Ectodermal cell (in vitro differentiated cells): Measurements from ENCODE around the gene RGS1.

ENCODE experiments used
- H3K27ac ChIP-seq: 2 replicates; pipeline ENCODE4 v1.7.0; 2013; ENCODE audit warnings: mild to moderate bottlenecking, low read depth, low read length; ENCODE audit not compliant: insufficient read depth, poor library complexity, severe bottlenecking
- H3K27me3 ChIP-seq: 2 replicates; pipeline ENCODE4 v1.7.0; 2013; ENCODE audit warnings: mild to moderate bottlenecking, low read length; ENCODE audit not compliant: insufficient read depth, control insufficient read depth, poor library complexity, severe bottlenecking
- H3K36me3 ChIP-seq: one replicate; pipeline ENCODE4 v1.7.0; 2013; ENCODE audit warnings: low read length; ENCODE audit not compliant: control insufficient read depth, insufficient read depth
- H3K4me1 ChIP-seq: one replicate; pipeline ENCODE4 v1.7.0; 2013; ENCODE audit warnings: low read length; ENCODE audit not compliant: control insufficient read depth, insufficient read depth
- H3K4me3 ChIP-seq: 2 replicates; pipeline ENCODE4 v1.7.0; 2013; ENCODE audit warnings: low read depth, low read length, control low read depth; ENCODE audit not compliant: insufficient read depth
- H3K9me3 ChIP-seq: 2 replicates; pipeline ENCODE4 v1.7.0; 2013; ENCODE audit warnings: mild to moderate bottlenecking, low read length, moderate library complexity; ENCODE audit not compliant: control insufficient read depth
- WGBS, 2 experiments: methylation state at CpG; one replicate each; pipeline ENCODE4 v1.1.7; 2013; ENCODE audit warnings: missing lambda C conversion rate in 2 of 2; 5-methylcytosine and 5-hydroxymethylcytosine counted together

Gene RGS1

DNA sequence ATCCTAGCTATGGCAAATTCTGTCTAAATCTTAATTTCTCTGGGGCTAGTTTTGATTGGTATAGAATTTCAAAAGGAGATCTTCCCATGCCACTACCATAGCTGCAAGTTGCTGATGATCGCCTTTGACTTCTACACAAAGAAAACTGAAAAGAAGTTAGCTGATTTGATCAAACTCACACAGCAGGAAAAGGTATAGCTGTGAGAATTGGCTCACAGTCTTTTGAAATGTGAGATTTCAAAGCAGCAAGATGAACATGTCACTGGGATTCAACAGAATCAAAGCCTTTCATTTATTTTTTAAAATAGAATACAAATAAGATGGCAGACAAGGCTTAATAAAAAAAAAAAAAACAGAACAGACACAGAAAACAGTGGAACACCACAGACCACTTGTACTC lies 7.5 kb upstream of the RGS1 start:
- Histone ChIP-seq H3K36me3 (no peaks in the 10 kb centered on the region), H3K27me3 (no peaks in the 10 kb centered on the region), H3K4me3 (no peak overlapping the region), H3K9me3 (no peaks in the 10 kb centered on the region), H3K27ac (no peak overlapping the region), H3K4me1 (no peaks in the 10 kb centered on the region)
- WGBS, 2 experiments: 95 to 100% methylated on average over 1 of the region's 1 CpG

DNA sequence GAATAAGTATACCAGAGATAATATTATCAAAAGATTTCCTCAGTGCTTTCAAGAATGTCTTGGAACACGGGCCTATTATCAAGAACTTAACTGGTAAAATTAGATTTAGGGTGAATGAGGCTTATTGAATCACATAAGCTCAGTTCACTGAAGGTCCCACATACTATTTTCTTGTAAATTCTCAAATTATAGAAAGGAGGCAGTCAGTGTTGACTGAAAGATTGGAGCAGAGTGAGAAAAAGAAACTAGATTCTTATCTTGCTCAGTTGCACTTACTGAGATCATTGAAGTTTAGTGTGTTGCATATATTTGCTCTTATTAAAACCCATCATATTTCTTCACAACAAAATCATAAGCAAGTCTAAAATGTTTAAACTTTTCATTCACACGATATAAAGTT lies 3.9 kb upstream of the RGS1 start:
- Histone ChIP-seq H3K27me3 (no peaks in the 10 kb centered on the region), H3K36me3 (no peaks in the 10 kb centered on the region)
- 92 to 97% methylated on average over 1 to 2 of the region's 2 CpGs for WGBS, 2 experiments

DNA sequence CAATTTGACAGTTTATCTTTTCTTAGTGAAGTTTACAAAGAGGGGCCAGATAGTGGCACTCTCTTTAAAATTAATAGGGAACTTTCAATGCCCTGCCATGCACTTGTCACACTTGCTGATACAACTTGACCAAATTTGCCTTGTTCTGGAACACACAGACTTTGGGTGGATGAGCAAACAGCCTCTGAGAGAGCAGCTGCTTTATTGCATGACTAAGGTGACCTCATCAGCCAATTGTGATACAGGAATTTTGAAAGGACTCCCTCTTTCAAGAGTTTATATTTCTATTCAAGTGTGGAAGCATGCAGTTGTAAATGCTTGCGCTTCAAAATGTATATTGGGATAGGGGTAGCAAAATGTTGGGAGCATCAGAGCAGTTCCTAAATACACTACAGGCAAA lies 2.1 kb upstream of the RGS1 start:
- Histone ChIP-seq H3K36me3 (no peaks in the 10 kb centered on the region), H3K9me3 (no peaks in the 10 kb centered on the region), H3K27me3 (no peaks in the 10 kb centered on the region), H3K27ac (no peak overlapping the region), H3K4me3 (no peak overlapping the region), H3K4me1 (no peaks in the 10 kb centered on the region)
- WGBS, 2 experiments: no CpG with 5 or more reads among the region's 1 CpG

More for the DNA sequence above, 3.9 kb upstream of the RGS1 start:
- Histone ChIP-seq H3K4me1 (no peaks in the 10 kb centered on the region), H3K27ac (no peak overlapping the region), H3K4me3 (no peak overlapping the region), H3K9me3 (no peaks in the 10 kb centered on the region)

DNA sequence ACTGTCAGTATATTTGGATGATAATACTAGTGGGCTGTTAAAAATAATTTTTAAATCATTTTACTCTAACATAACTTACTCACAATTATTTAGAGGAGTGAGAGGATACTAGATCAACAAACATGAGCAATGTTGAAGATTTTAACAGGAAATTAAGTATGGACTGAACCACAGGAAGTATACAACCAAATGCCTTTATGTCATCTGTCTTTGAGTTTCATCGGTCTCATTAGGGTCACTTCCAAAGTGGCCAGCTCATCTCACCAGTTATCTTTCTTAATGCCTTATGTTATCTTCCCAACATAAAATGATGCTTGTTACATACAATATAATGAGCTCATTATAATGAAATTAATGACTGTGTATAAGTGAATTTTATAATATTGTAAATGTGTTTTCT lies 1.5 kb upstream of the RGS1 start:
- Histone ChIP-seq H3K4me3 (no peak overlapping the region), H3K27me3 (no peaks in the 10 kb centered on the region), H3K27ac (no peak overlapping the region), H3K4me1 (no peaks in the 10 kb centered on the region), H3K36me3 (no peaks in the 10 kb centered on the region), H3K9me3 (no peaks in the 10 kb centered on the region)
- 96 to 100% methylated on average over 1 of the region's 1 CpG for WGBS, 2 experiments

DNA sequence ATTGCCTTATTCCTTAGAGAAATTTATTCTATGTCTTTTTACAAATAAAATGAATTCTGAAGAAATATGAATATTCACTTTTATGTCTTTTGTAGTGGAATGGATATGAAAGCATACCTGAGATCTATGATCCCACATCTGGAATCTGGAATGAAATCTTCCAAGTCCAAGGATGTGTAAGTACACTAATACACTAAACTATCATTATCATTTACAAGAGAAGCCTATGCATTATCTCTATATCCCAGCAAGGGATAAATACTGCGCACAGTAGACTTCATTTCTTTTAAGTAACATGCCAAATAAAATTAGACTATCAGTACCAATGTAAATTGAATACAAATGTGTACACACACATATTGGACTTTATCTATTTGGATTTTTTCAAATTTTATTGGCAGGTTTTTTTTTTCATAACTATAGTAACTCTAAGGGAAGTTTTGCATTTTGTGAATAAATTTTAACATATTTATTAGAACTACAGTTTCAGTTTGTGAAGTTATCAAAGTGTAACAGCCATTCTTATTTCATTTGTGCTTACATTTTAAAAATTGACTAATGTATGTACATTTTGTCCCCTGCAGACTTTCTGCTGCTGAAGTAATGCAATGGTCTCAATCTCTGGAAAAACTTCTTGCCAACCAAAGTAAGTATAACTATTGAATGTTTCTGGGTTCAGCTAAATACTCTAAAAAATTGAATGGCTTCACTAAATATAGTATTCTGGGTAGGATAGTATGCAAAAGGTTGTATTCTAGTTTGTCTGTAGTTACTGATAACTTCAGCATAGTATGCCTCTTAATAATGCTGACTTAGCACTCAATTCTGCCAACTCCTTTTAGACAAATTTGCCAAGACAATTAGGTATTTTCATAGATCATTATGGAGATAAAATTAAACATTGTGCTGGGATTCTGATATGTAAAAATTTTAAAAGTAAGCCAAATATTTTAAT lies 894 bp downstream of the RGS1 start:
- no peak overlapping the region for H3K27ac ChIP-seq
- no peak overlapping the region for H3K4me3 ChIP-seq
- no peaks in the 10 kb centered on the region for H3K4me1 ChIP-seq
- H3K9me3 ChIP-seq: no peaks in the 10 kb centered on the region
- no peaks in the 10 kb centered on the region for H3K27me3 ChIP-seq
- 94 to 100% methylated on average over 1 of the region's 1 CpG for WGBS, 2 experiments
- no peaks in the 10 kb centered on the region for H3K36me3 ChIP-seq

DNA sequence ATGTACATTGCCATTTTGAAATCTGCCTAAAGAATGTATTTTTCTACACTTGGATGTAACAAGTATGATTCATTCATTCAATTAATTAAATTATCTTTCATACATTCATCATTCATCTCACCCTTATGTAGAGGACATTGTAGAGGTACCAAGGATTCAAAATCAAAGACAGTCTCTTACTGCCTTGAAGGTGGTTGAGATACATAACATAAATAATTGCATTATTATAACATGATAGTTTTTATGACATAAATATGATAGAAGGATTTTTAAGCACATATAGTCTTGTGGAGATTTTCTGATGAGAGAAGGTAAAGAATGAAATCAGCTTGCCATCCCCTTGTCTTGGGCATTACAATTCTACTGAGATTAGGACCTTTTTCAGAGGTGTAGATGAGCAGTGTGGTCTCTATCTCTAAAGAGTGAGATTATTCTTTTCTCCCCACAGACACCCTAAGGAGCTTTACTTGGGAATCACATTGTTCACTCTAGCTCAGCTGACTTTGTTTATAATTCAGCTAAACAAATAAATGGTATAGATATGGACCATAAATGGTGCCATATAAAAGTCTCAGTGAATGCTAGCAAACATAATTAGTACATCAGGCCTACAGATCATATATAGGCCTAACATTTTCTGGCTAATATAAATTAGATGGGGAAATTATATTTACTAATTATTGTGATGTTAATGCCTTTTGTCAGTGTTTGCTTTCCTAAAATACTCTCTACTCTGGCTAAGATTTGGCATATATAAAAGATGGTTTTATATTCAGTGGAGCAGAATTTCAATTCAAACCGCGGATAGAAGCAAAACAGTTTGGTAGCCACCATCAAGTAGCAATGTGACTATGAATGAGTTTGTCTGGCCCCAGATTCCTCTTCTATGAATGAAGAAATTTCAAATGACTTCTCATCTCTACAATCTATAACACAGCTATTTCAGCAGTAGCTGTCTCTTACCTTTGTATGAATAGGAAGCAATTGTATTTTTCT lies 1.9 kb downstream of the RGS1 start:
- H3K4me1 ChIP-seq: no peaks in the 10 kb centered on the region
- no peak overlapping the region for H3K27ac ChIP-seq
- H3K36me3 ChIP-seq: no peaks in the 10 kb centered on the region
- no peak overlapping the region for H3K4me3 ChIP-seq
- H3K27me3 ChIP-seq: no peaks in the 10 kb centered on the region
- no peaks in the 10 kb centered on the region for H3K9me3 ChIP-seq
- WGBS, 2 experiments: 94 to 100% methylated on average over 2 of the region's 2 CpGs

- no peaks in the 10 kb centered on the region for H3K27me3 ChIP-seq
- no peak overlapping the region for H3K27ac ChIP-seq
- H3K4me3 ChIP-seq: no peak overlapping the region
- 75% methylated on average over 1 of the region's 1 CpG; no CpG with 5 or more reads in 1 of the 2 experiments for WGBS, 2 experiments
- H3K9me3 ChIP-seq: no peaks in the 10 kb centered on the region
- no peaks in the 10 kb centered on the region for H3K4me1 ChIP-seq
- no peaks in the 10 kb centered on the region for H3K36me3 ChIP-seq
Observed at GRCh38 chr1:192578144-192578909, 2.8 kb downstream of the RGS1 start.

- Histone ChIP-seq H3K4me1 (no peaks in the 10 kb centered on the region), H3K9me3 (no peaks in the 10 kb centered on the region), H3K27ac (no peak overlapping the region), H3K27me3 (no peaks in the 10 kb centered on the region), H3K4me3 (no peak overlapping the region), H3K36me3 (no peaks in the 10 kb centered on the region)
- 89 to 92% methylated on average over 6 of the region's 6 CpGs for WGBS, 2 experiments
Observed at GRCh38 chr1:192579010-192579738, 3.6 kb downstream of the RGS1 start.

DNA sequence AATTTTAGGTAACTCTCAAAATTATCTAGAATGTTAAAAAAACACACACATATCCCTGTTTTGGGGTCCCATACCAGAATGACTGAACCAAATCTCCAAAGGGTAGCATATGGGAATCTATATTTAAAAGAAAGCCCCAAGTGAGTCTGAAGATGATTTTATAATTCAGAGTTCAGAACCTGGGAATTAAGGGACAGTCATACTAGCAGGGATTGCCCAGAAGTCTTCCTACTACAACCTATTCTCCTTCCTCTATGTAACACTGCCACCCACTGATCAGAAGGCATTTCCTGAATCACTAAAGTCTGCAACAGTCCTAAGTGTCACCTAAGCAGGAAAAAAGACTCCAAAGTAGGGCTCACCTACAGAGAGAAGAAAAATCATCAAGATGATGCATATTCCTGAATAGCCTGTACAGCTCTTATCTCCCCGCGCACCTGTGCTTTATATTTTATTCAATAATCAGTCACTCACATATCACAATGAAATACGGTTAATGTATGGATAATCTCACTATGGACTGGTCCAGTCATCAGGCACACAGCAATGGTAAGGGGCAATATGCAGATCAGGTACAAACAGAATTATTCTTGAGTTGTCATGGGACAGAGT lies 4.9 kb downstream of the RGS1 start:
- 96 to 100% methylated on average over 1 to 3 of the region's 3 CpGs for WGBS, 2 experiments
- Histone ChIP-seq H3K9me3 (no peaks in the 10 kb centered on the region), H3K36me3 (no peaks in the 10 kb centered on the region), H3K4me1 (no peaks in the 10 kb centered on the region), H3K27me3 (no peaks in the 10 kb centered on the region), H3K27ac (no peak overlapping the region), H3K4me3 (no peak overlapping the region)
